Endothelial cell (in vitro differentiated cells): ENCODE results near the gene KRT77. TPM values are rescaled to one million over a fixed set of nuclear protein-coding genes. Genes with fewer than 3 reads are reported as not detected.

Experiments
- DNase-seq: peaks from one replicate; pipeline ENCODE4 v3.0.0; 2021; ENCODE audit warnings: low spot score
- H3K27ac Mint-ChIP-seq: one replicate; pipeline ENCODE4 v1.8.0; 2021; ENCODE audit warnings: mixed read lengths, inconsistent platforms; ENCODE audit not compliant: unreplicated experiment
- H3K27me3 Mint-ChIP-seq: one replicate; pipeline ENCODE4 v1.8.0; 2021; ENCODE audit warnings: mild to moderate bottlenecking, moderate library complexity, mixed read lengths, inconsistent platforms; ENCODE audit not compliant: unreplicated experiment
- H3K36me3 Mint-ChIP-seq: one replicate; pipeline ENCODE4 v1.8.0; 2021; ENCODE audit warnings: mild to moderate bottlenecking, low read depth, mixed read lengths, inconsistent platforms; ENCODE audit not compliant: unreplicated experiment
- H3K4me1 Mint-ChIP-seq: one replicate; pipeline ENCODE4 v1.8.0; 2021; ENCODE audit warnings: mild to moderate bottlenecking, mixed read lengths, inconsistent platforms; ENCODE audit not compliant: unreplicated experiment
- H3K4me3 Mint-ChIP-seq: one replicate; pipeline ENCODE4 v1.8.0; 2021; ENCODE audit warnings: mild to moderate bottlenecking, mixed read lengths, inconsistent platforms; ENCODE audit not compliant: unreplicated experiment
- H3K9me3 Mint-ChIP-seq: one replicate; pipeline ENCODE4 v1.8.0; 2021; ENCODE audit warnings: mixed read lengths, inconsistent platforms; ENCODE audit not compliant: unreplicated experiment
- CTCF ChIP-seq: fragments of 200-600 bp; sonication (generic); IDR thresholded peaks from one replicate; pipeline ENCODE4 v1.5.0; 2021; ENCODE audit warnings: antibody characterized with exemption; ENCODE audit not compliant: unreplicated experiment
- total RNA-seq: library from RNA; stranded (reverse); fragmentation: NEBNext Ultra II Directional; extraction: Animal tissue kit (Norgen Biotek cat#: 25700); gene quantifications from one replicate; pipeline ENCODE4 v1.2.1, GENCODE V29; 2021; ENCODE audit not compliant: unreplicated experiment

The KRT77 gene
- total RNA-seq, 1 donor from 2014 or later = not detected

- no peak overlapping the region for H3K4me3 Mint-ChIP-seq
- peaks cover 15% of the 10 kb centered on the region for H3K4me1 Mint-ChIP-seq
- peaks cover 8% of the 10 kb centered on the region for H3K27me3 Mint-ChIP-seq
- TF ChIP-seq CTCF = no peak
- H3K36me3 Mint-ChIP-seq = no peaks in the 10 kb centered on the region
- DNase-seq = no peak
- no peaks in the 10 kb centered on the region for H3K9me3 Mint-ChIP-seq
- H3K27ac Mint-ChIP-seq = no peak overlapping the region
Measured at GRCh38 chr12:52658196-52658595, 45.1 kb downstream of the KRT77 start.

- DNase-seq = no peak
- no peaks in the 10 kb centered on the region for H3K36me3 Mint-ChIP-seq
- TF ChIP-seq CTCF = no peak
- peaks cover 8% of the 10 kb centered on the region for H3K27me3 Mint-ChIP-seq
- H3K4me3 Mint-ChIP-seq = no peak overlapping the region
- no peak overlapping the region for H3K27ac Mint-ChIP-seq
- H3K9me3 Mint-ChIP-seq = no peaks in the 10 kb centered on the region
- peaks cover 15% of the 10 kb centered on the region for H3K4me1 Mint-ChIP-seq
Measured at GRCh38 chr12:52657250-52657902, 45.9 kb downstream of the KRT77 start.

- H3K4me1 Mint-ChIP-seq = peaks cover 15% of the 10 kb centered on the region
- TF ChIP-seq CTCF = no peak
- H3K27ac Mint-ChIP-seq = no peak overlapping the region
- peaks cover 8% of the 10 kb centered on the region for H3K27me3 Mint-ChIP-seq
- H3K36me3 Mint-ChIP-seq = no peaks in the 10 kb centered on the region
- no peak for DNase-seq
- no peaks in the 10 kb centered on the region for H3K9me3 Mint-ChIP-seq
- H3K4me3 Mint-ChIP-seq = no peak overlapping the region
Measured at GRCh38 chr12:52656616-52657015, 46.7 kb downstream of the KRT77 start.

DNA sequence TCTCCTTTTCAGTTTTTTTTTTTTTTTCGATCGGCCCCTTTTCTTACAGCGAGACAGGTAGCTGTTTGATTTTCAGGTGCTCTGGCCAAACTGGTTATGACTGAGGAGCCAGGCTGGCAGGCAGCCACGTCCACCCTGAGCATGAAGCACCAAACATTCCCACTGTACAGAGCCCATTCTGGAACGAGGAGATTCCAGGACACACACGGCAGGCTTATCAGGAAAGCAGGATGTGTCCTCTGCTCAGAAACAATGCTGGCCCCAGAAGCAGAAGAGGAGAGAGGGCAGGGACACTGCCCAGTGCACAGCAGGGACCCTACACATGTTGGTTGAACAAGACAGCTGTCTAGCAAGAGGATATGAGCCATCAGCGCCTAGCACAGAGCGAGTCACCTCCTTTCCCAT, 47.6 kb downstream of the KRT77 start:
- no peak overlapping the region for H3K27ac Mint-ChIP-seq
- no peaks in the 10 kb centered on the region for H3K9me3 Mint-ChIP-seq
- H3K27me3 Mint-ChIP-seq = peaks cover 8% of the 10 kb centered on the region
- peaks cover 17% of the 10 kb centered on the region for H3K4me1 Mint-ChIP-seq
- no peak overlapping the region for H3K4me3 Mint-ChIP-seq
- no peak for TF ChIP-seq CTCF
- no peak for DNase-seq
- no peaks in the 10 kb centered on the region for H3K36me3 Mint-ChIP-seq

GRCh38 chr12:52655251-52655650, 48.1 kb downstream of the KRT77 start:
- no peak for TF ChIP-seq CTCF
- H3K36me3 Mint-ChIP-seq = no peaks in the 10 kb centered on the region
- no peak overlapping the region for H3K27ac Mint-ChIP-seq
- H3K4me3 Mint-ChIP-seq = no peak overlapping the region
- peaks cover 19% of the 10 kb centered on the region for H3K4me1 Mint-ChIP-seq
- H3K9me3 Mint-ChIP-seq = no peaks in the 10 kb centered on the region
- peaks cover 8% of the 10 kb centered on the region for H3K27me3 Mint-ChIP-seq
- DNase-seq = no peak
